ENCODE results near the gene SLAMF8.

Gene SLAMF8

GRCh38 chr1:159873530-159874143, 47.0 kb downstream of the SLAMF8 start:
- DNase-seq (ENCODE audit: low read depth): no peak

- DNase-seq (ENCODE audit: low read depth): no peak
Measured at GRCh38 chr1:159877695-159878444, 51.2 kb downstream of the SLAMF8 start.

GRCh38 chr1:159879136-159879535, 52.5 kb downstream of the SLAMF8 start:
- DNase-seq (ENCODE audit: low read depth): no peak

- no peak for DNase-seq (ENCODE audit: low read depth)
Measured at GRCh38 chr1:159879977-159880376, 53.3 kb downstream of the SLAMF8 start.

- DNase-seq (ENCODE audit: low read depth): no peak
Measured at GRCh38 chr1:159880430-159880829, 53.8 kb downstream of the SLAMF8 start.

GRCh38 chr1:159881622-159882526, 55.2 kb downstream of the SLAMF8 start:
- DNase-seq (ENCODE audit: low read depth): no peak

- DNase-seq (ENCODE audit: low read depth): no peak
Measured at GRCh38 chr1:159882527-159882862, 55.8 kb downstream of the SLAMF8 start.

- DNase-seq (ENCODE audit: low read depth): no peak
Measured at GRCh38 chr1:159883134-159883533, 56.5 kb downstream of the SLAMF8 start.

- DNase-seq (ENCODE audit: low read depth): no peak
Measured at GRCh38 chr1:159884296-159884695, 57.6 kb downstream of the SLAMF8 start.

All from stimulated activated CD8-positive, alpha-beta memory T cell treated with anti-CD3 and anti-CD28 coated beads, Interleukin-4, amount 100 ng/mL, for 24 hours (primary cell).